HepG2 (cell line): ENCODE measurements around the gene CYP26B1. TPM values are rescaled to one million over a fixed set of nuclear protein-coding genes. Genes with fewer than 3 reads are reported as not detected.
A peak's percentile ranks its signal among the peaks of the same experiment; 100 is the strongest.

Experiments
- ATAC-seq: fragments of 200-7000 bp; cut with Tn5 transposase; 3 replicates; pipeline ENCODE4 v1.9.1; 2020; ENCODE audit warnings: mild to moderate bottlenecking, moderate library complexity
- BruUV-seq: library from RNA; stranded (reverse); fragments of 400-500 nt; replicated peaks from 2 replicates; lab custom pipeline; 2021; lab: Mats Ljungman, UMichigan
- CTCF ChIA-PET: fragments of 300-600 bp; formaldehyde crosslinking; extraction: SDS; loops from one replicate; lab custom pipeline; 2021; ENCODE audit warnings: low total read pairs, inconsistent platforms, low intra/inter-chr PET ratio; lab: Yijun Ruan, JAX
- POLR2A ChIA-PET: fragments of 350-600 bp; sonication (Branson Sonifier 250); formaldehyde crosslinking; loops from one replicate; lab custom pipeline; 2020; ENCODE audit warnings: antibody characterized with exemption, inconsistent platforms; lab: Yijun Ruan, JAX
- DNase-seq: peaks from one replicate; pipeline ENCODE4 v3.0.0-alpha.2; 2015; ENCODE audit warnings: low spot score
- FAIRE-seq: peaks from 3 replicates; lab custom pipeline; 2011; peaks lifted over from hg19 to GRCh38; lab: Jason Lieb, UNC
- H2AFZ ChIP-seq: one replicate; pipeline ENCODE4 v1.6.1; 2011; ENCODE audit warnings: low read length, inconsistent platforms
- H3K27ac ChIP-seq: fragments of 300-600 bp; 3 replicates; pipeline ENCODE4 v1.8.0; 2011; ENCODE audit warnings: mixed run types, mild to moderate bottlenecking, mixed read lengths, low read length, inconsistent platforms; ENCODE audit not compliant: insufficient read depth; ENCODE audit errors: extremely low read length
- H3K27me3 ChIP-seq, 2 experiments: fragments of 200-600 bp in 1 of 2; 2 replicates in 1 of 2; 3 replicates in 1 of 2; pipeline versions ENCODE4 v1.6.0 to v1.8.0; 2011; ENCODE audit warnings: low read length in 2 of 2, mild to moderate bottlenecking in 2 of 2, moderate library complexity in 2 of 2, inconsistent platforms in 1 of 2; ENCODE audit not compliant: insufficient read depth in 2 of 2, control insufficient read depth in 1 of 2
- H3K36me3 ChIP-seq, 2 experiments: fragments of 200-600 bp in 1 of 2; replicated peaks in 1 of 2; 2 replicates in 1 of 2; 3 replicates in 1 of 2; pipeline versions ENCODE4 v1.5.1 to v1.8.0; 2011; ENCODE audit warnings: low read length in 2 of 2, inconsistent platforms in 1 of 2; ENCODE audit not compliant: insufficient read depth in 2 of 2, control insufficient read depth in 1 of 2
- H3K4me1 ChIP-seq: 2 replicates; pipeline ENCODE4 v1.5.1; 2012; ENCODE audit warnings: low read length, inconsistent platforms; ENCODE audit not compliant: insufficient read depth
- H3K4me2 ChIP-seq: 2 replicates; pipeline ENCODE4 v1.6.0; 2011; ENCODE audit warnings: low read depth, low read length, inconsistent platforms
- H3K4me3 ChIP-seq, 3 experiments: fragments of 200-600 bp in 1 of 3; sonication (generic), shearing (Covaris generic) in 1 of 3; replicated peaks in 1 of 3; 2 replicates each; pipeline ENCODE4 v1.5.1; 2011 to 2016; ENCODE audit warnings: low read length in 3 of 3, inconsistent platforms in 2 of 3, low read depth in 2 of 3, mild to moderate bottlenecking in 2 of 3, control low read depth in 1 of 3, mixed read lengths in 1 of 3; ENCODE audit not compliant: insufficient read depth in 1 of 3
- H3K79me2 ChIP-seq: one replicate; pipeline ENCODE4 v1.6.1; 2011; ENCODE audit warnings: low read length, inconsistent platforms; ENCODE audit not compliant: insufficient read depth
- H3K9ac ChIP-seq: 2 replicates; pipeline ENCODE4 v1.6.0; 2011; ENCODE audit warnings: mild to moderate bottlenecking, low read depth, low read length, inconsistent platforms; ENCODE audit not compliant: insufficient read depth
- H3K9me3 ChIP-seq: 2 replicates; pipeline ENCODE4 v1.5.1; 2012; ENCODE audit warnings: mild to moderate bottlenecking, low read length
- H4K20me1 ChIP-seq: 2 replicates; pipeline ENCODE4 v1.6.0; 2011; ENCODE audit warnings: inconsistent platforms, mild to moderate bottlenecking, low read length, moderate library complexity; ENCODE audit not compliant: insufficient read depth
- CBX1 ChIP-seq: IDR thresholded peaks from one replicate; pipeline ENCODE4 v1.6.1; 2016; ENCODE audit warnings: antibody characterized with exemption, low read depth
- FOXA1 ChIP-seq, 2 experiments: fragments of 450-650 bp in 1 of 2; sonication (generic) in 1 of 2; formaldehyde crosslinking in 1 of 2; IDR thresholded peaks; 2 replicates each; pipeline versions ENCODE4 v1.4.0 to v1.6.1; 2016 to 2020; ENCODE audit warnings: missing genetic modification reagents in 1 of 2
- MAZ ChIP-seq, 2 experiments: sonication (generic) in 1 of 2; formaldehyde crosslinking in 1 of 2; IDR thresholded peaks; 2 replicates each; pipeline versions ENCODE4 v1.5.0 to v1.6.1; 2012 to 2020; ENCODE audit warnings: low read depth in 2 of 2, mild to moderate bottlenecking in 2 of 2, borderline replicate concordance in 1 of 2, improper control_type of control experiment in 1 of 2, low read length in 1 of 2, missing genetic modification reagents in 1 of 2, moderate library complexity in 1 of 2
- MYC ChIP-seq: sonication (generic); formaldehyde crosslinking; IDR thresholded peaks from 2 replicates; pipeline ENCODE4 v1.9.0; 2021; ENCODE audit warnings: missing genetic modification reagents, borderline replicate concordance
- PHF5A ChIP-seq: IDR thresholded peaks from one replicate; pipeline ENCODE4 v1.6.1; 2018; ENCODE audit warnings: low read depth, missing genetic modification reagents; ENCODE audit not compliant: unreplicated experiment
- RAD21 ChIP-seq: fragments of 450-650 bp; formaldehyde crosslinking; IDR thresholded peaks from 2 replicates; pipeline ENCODE4 v1.5.0; 2020; ENCODE audit warnings: mild to moderate bottlenecking
- ZNF138 ChIP-seq: sonication (generic); formaldehyde crosslinking; IDR thresholded peaks from 2 replicates; pipeline ENCODE4 v1.5.0; 2020; ENCODE audit warnings: mild to moderate bottlenecking, low read depth, missing genetic modification reagents
- whole genome bisulfite sequencing: methylation state at CpG from one replicate; pipeline ENCODE4 v1.1.6; 2017; ENCODE audit warnings: low lambda C conversion rate; 5-methylcytosine and 5-hydroxymethylcytosine counted together
- in situ Hi-C: cut with HindIII; loops from 2 replicates; pipeline ENCODE4 v1.10.0; 2017; ENCODE audit warnings: low pct_unique_long_range_greater_than_20kb; ENCODE audit not compliant: extremely low pct_ligation_motif_present
- intact Hi-C: fragments of 100-400 bp; cut with micrococcal nuclease; formaldehyde crosslinking; loops from one replicate; pipeline ENCODE4 v1.10.0; 2022; ENCODE audit not compliant: unreplicated experiment
- polyA plus RNA-seq, 8 experiments: library from polyadenylated mRNA; depleted of rRNA in 3 of 8; stranded (reverse) in 7 of 8; unstranded in 1 of 8; fragments of >200 nt; fragmentation: Illumina TruSeq in 4 of 8; extraction: Trizol in 4 of 8; gene quantifications; 2 replicates each; pipeline versions ENCODE4 v1.2.1 to v1.2.3, GENCODE V29; 2011 to 2016; ENCODE audit warnings: low read depth in 4 of 8, missing spikeins in 1 of 8, mixed read lengths in 1 of 8; ENCODE audit not compliant: insufficient read depth in 1 of 8
- total RNA-seq, 5 experiments: library from RNA; depleted of rRNA; stranded (reverse); fragments of >200 nt; fragmentation: Illumina TruSeq; extraction: Trizol; gene quantifications; 2 replicates each; pipeline ENCODE4 v1.2.3, GENCODE V29; 2016; ENCODE audit warnings: low read depth in 1 of 5
- TF ChIP-seq, protein P1 (sequence below): sonication (generic); formaldehyde crosslinking; IDR thresholded peaks from 2 replicates; pipeline ENCODE4 v1.9.0; 2021; ENCODE audit warnings: missing genetic modification reagents, mild to moderate bottlenecking, borderline replicate concordance
- TF ChIP-seq, protein P2 (sequence below): sonication (generic); formaldehyde crosslinking; IDR thresholded peaks from 2 replicates; pipeline ENCODE4 v1.5.0; 2020; ENCODE audit warnings: mild to moderate bottlenecking, missing genetic modification reagents, moderate library complexity

CYP26B1 gene
- total and polyA plus RNA-seq, 2 of the 13 experiments (the other 11 are each of a cell fraction or from before 2014, with no cell fraction given): 0.05 to 0.07 TPM

DNA sequence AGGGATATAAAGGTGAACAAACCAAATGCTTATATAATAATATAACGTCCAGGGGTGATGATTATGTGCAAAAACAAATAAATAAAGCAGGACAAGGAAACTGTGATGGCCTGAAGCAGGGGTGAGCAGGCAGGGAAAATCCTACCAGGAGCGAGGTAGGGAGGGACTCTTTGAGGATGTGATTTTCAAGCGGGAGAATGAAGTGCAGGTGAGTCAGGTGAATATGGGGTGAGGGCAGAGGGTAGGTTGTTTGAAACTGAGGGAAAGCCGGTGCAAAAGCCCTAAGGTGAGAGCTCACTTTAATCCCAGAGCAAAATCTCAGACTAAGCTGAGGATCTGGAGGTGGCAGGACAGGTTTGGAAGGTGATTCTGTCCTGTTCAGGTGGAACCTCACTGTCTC is 40.7 kb downstream of the CYP26B1 start:
- H3K4me3 ChIP-seq: no peak overlapping the region
- H3K27me3 ChIP-seq: peaks cover 2 to 39% of the 10 kb centered on the region in 2 experiments; a peak in 4 of 5 replicates
- H4K20me1 ChIP-seq: no peaks in the 10 kb centered on the region
- H3K9ac ChIP-seq: no peak overlapping the region
- 32% methylated on average over 4 of the region's 4 CpGs for WGBS
- CTCF ChIA-PET: no interaction called here
- POLR2A ChIA-PET: no interaction called here
- no TSS peak for BruUV-seq
- no peak overlapping the region for H3K4me2 ChIP-seq
- intact Hi-C loops: no loop called here
- DNase-seq: no peak
- H2AFZ ChIP-seq: no peak overlapping the region
- H3K9me3 ChIP-seq: no peaks in the 10 kb centered on the region
- FAIRE-seq: no peak
- no peaks in the 10 kb centered on the region for H3K79me2 ChIP-seq
- ATAC-seq: no peak
- in situ Hi-C loops: no loop called here
- H3K4me1 ChIP-seq: no peaks in the 10 kb centered on the region
- no peak overlapping the region for H3K27ac ChIP-seq
- no peaks in the 10 kb centered on the region for H3K36me3 ChIP-seq
- TF ChIP-seq ZNF138 (no peak), PHF5A (CRISPR knock-in tag) (no peak)

DNA sequence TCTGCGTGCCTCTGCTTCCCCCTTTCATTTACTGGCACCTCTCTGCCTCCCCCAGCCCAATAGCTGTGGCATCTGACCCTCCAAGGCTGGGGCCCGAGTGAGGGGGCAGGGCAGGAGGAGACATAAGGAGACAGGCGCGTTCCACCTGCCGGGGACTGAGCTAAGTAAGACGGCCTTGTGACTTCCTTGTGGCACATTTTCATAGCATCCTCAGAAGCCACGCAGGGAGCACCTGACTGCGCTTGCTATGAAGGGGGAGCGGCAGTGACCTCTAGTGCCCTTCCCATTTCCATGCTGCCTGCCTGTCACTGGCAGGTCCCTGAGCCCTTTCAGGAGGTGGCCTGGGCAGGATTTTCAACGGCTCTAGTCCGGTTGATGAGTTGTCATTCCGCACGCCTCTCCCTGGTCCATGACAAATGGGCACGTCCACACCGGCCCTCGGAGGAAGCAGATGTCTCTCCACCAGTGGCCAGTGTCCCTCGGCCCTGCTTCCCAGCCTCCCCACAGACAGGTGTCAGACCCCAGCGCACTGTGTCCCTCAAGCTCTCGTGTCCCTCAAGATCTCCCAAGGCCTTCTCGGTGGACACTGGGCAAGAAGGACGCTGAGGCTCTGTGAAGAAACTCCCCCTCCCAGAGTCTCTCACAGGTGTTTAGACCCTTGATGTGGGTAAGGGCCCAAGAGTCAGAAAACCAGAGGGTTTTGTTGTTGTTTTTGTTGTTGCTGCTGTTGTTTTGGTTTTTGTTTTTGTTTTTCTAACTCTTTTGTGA is 42.7 kb downstream of the CYP26B1 start:
- ChIA-PET CTCF (interaction anchor here (1.3 kb wide), 1 partner anchor 181 kb away, joined by 9 read pairs; no protein-coding TSS in a partner anchor), POLR2A (no interaction called here)
- DNase-seq (peak; percentile 15), FAIRE-seq (no peak), ATAC-seq (peak; percentile 81)
- BruUV-seq: no TSS peak
- no peaks in the 10 kb centered on the region for H4K20me1 ChIP-seq
- H2AFZ ChIP-seq: no peak overlapping the region
- H3K4me3 ChIP-seq: no peak overlapping the region
- no peaks in the 10 kb centered on the region for H3K9me3 ChIP-seq
- H3K4me1 ChIP-seq: no peaks in the 10 kb centered on the region
- no peaks in the 10 kb centered on the region for H3K79me2 ChIP-seq
- no peak overlapping the region for H3K27ac ChIP-seq
- H3K36me3 ChIP-seq: no peaks in the 10 kb centered on the region
- no peak overlapping the region for H3K9ac ChIP-seq
- peaks cover 2 to 29% of the 10 kb centered on the region in 2 experiments; a peak in 3 of 5 replicates for H3K27me3 ChIP-seq
- H3K4me2 ChIP-seq: no peak overlapping the region
- WGBS: 50% methylated on average over 13 of the region's 21 CpGs
- intact Hi-C loops: loop anchor here (1.0 to 2.0 kb wide), 2 partner anchors 46 to 181 kb away; no protein-coding TSS in a partner anchor
- in situ Hi-C loops: no loop called here
- TF ChIP-seq CBX1 (no peak), FOXA1 (IDR thresholded peaks at IDR 0.05) (no peak), FOXA1 (CRISPR knock-in tag; IDR thresholded peaks at IDR 0.05) (no peak), MAZ (IDR thresholded peaks at IDR 0.05; ENCODE audit: borderline replicate concordance, low read depth, low read length) (no peak), MAZ (CRISPR knock-in tag; IDR thresholded peaks at IDR 0.05; ENCODE audit: low read depth) (no peak), MYC (CRISPR knock-in tag) (peak; percentile 17; the same call in 1 of the 2 replicates), RAD21 (CRISPR knock-in tag) (peak; percentile 53)
- TF ChIP-seq, protein P1, sequence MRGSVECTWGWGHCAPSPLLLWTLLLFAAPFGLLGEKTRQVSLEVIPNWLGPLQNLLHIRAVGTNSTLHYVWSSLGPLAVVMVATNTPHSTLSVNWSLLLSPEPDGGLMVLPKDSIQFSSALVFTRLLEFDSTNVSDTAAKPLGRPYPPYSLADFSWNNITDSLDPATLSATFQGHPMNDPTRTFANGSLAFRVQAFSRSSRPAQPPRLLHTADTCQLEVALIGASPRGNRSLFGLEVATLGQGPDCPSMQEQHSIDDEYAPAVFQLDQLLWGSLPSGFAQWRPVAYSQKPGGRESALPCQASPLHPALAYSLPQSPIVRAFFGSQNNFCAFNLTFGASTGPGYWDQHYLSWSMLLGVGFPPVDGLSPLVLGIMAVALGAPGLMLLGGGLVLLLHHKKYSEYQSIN (CRISPR knock-in tag): no peak
- TF ChIP-seq, protein P2, sequence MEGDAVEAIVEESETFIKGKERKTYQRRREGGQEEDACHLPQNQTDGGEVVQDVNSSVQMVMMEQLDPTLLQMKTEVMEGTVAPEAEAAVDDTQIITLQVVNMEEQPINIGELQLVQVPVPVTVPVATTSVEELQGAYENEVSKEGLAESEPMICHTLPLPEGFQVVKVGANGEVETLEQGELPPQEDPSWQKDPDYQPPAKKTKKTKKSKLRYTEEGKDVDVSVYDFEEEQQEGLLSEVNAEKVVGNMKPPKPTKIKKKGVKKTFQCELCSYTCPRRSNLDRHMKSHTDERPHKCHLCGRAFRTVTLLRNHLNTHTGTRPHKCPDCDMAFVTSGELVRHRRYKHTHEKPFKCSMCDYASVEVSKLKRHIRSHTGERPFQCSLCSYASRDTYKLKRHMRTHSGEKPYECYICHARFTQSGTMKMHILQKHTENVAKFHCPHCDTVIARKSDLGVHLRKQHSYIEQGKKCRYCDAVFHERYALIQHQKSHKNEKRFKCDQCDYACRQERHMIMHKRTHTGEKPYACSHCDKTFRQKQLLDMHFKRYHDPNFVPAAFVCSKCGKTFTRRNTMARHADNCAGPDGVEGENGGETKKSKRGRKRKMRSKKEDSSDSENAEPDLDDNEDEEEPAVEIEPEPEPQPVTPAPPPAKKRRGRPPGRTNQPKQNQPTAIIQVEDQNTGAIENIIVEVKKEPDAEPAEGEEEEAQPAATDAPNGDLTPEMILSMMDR (CRISPR knock-in tag): peak; percentile 68
